C4-2B (cell line): Measurements from ENCODE around the gene KCNK17.

Source experiments
- H3K27ac ChIP-seq: fragments of 450-650 bp; 2 replicates; pipeline ENCODE4 v1.5.1; 2017
- CTCF ChIP-seq: fragments of 450-650 bp; conservative IDR thresholded peaks from 2 replicates; pipeline ENCODE4 v1.5.1; 2017; ENCODE audit warnings: mild to moderate bottlenecking
- ZFX ChIP-seq: fragments of 450-650 bp; IDR thresholded peaks from 2 replicates; pipeline ENCODE4 v1.6.1; 2017

Gene KCNK17

GRCh38 chr6:39342692-39343395 lies 28.6 kb upstream of the KCNK17 start:
- TF ChIP-seq ZFX (no peak), CTCF (no peak)

GRCh38 chr6:39341937-39342336 lies 27.7 kb upstream of the KCNK17 start:
- no peak overlapping the region for H3K27ac ChIP-seq
- TF ChIP-seq CTCF: no peak
- no peak for TF ChIP-seq ZFX

More at GRCh38 chr6:39342692-39343395, 28.6 kb upstream of the KCNK17 start:
- H3K27ac ChIP-seq: no peak overlapping the region

- TF ChIP-seq CTCF (no peak), ZFX (no peak)
Observed at GRCh38 chr6:39341352-39341751, 27.1 kb upstream of the KCNK17 start.

GRCh38 chr6:39339868-39340550 lies 25.8 kb upstream of the KCNK17 start:
- H3K27ac ChIP-seq: no peak overlapping the region
- no peak for TF ChIP-seq CTCF
- no peak for TF ChIP-seq ZFX

More at GRCh38 chr6:39341352-39341751, 27.1 kb upstream of the KCNK17 start:
- H3K27ac ChIP-seq: no peak overlapping the region

DNA sequence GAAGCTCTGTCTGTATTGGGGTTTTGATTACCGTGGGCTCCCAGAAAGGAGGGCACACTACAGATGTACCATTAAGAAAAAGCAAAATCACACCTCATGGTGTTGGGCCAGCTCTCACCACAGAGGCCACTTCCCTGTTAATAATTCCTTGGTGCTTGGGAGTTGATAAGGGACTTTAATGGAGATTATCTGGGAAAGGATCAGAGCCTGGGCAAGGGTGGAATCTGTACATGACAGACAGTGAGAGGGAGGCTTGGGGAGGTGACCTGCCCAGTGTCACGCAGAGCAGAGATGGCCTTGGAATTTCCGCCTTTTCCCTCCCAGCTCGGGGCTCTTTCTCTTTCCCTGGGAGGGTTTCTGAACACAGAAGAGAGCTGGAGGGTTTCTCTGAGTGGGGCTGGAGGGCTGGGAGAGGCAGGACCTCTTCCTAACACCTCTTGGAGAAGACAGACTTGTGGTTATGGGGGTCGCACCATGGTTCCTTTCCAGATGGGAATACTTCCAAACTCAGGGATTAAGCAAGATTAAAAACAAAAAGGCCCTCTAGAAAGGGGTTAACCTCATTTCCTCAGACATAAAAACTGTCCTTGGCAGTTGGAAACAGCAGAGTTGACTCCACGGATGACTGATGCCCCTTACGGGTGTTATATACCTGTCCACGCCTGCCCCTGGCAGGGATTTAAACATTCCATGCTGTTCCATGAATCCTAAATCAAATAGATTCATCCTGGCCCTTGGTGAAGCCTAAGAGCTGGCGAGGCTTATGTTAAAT lies 25.1 kb upstream of the KCNK17 start:
- TF ChIP-seq ZFX (no peak), CTCF (no peak)
- no peak overlapping the region for H3K27ac ChIP-seq

DNA sequence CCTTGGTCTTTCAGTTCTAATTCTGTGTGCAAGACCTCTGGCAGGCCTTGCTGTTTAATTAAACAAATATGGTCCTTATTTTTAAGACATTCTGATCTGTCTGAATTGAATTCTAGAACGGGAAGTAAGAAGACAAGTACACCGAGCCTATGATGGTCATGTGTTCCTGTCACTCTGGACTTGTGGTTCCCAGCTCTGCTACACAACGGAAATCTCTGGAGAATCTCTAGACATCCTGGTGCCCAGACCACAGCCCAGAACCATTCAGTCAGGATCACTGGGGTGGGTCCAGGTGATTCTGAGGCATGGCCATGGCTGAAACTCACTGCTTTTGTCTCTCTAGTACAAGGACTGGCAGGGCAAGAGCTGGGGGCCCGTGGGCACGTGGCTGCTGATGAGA lies 24.2 kb upstream of the KCNK17 start:
- H3K27ac ChIP-seq: no peak overlapping the region
- TF ChIP-seq ZFX (no peak), CTCF (no peak)
